GM18861 (cell line): ENCODE measurements around the gene PKD1.

Source experiments
- ATAC-seq: cut with Tn5 transposase; IDR thresholded peaks from one replicate; pipeline ENCODE4 v1.9.1; 2021; ENCODE audit not compliant: unreplicated experiment

PKD1 gene

DNA sequence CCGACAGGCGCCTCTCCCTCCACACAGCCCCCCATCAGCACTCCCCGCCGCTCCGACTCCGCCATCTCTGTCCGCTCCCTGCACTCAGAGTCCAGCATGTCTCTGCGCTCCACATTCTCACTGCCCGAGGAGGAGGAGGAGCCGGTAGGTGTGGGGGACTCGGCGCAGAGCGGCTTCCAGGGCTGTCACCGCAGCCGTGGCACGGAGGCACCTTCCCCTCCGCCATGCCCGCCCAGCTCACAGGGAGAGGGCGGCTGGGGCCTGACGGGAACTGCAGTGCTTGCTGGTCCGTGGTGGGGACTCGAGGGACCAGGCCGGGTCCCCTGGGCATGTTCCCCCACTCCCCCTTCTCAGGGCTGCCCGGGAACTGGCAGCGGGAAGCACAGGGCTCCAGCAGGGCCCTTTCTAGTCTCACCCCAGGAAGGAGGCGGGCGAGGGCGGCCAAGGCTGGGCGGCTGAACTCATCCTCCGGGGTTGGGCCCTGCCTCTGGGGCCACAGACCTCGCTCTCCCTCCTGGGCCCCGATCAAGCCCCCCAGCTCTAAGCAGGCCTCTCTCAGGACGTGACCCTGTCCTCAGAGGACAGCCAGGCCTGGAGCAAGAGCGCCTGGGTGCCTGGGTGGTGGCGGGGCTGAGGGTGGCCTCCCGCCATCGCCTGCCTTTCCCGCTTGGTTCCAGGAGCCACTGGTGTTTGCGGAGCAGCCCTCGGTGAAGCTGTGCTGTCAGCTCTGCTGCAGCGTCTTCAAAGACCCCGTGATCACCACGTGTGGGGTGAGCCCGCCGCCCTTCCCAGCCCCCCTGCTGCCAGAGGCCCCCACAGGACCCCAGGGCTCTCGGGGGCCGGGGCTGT lies 35.1 kb upstream of the PKD1 start:
- no peak for ATAC-seq

DNA sequence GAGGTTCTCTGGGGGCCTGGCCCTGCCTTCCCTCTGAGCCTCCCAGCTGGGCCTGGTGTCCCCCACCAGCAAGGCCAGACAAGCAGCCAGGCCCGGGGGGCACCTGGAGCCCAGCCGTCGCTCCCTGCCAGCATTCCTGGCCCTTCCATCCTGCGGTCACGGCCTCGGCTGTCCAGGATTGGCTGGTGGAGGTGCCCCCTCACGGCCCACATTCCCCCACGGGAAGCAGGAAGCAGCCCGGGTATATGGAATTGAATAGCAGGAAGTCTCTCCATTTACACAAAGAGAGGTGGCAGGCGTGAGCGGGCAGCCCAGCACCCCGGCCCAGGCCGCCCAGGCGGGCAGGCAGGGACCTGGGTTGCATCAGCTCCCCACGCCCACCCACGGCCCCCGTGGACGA lies 34.4 kb upstream of the PKD1 start:
- ATAC-seq = no peak

DNA sequence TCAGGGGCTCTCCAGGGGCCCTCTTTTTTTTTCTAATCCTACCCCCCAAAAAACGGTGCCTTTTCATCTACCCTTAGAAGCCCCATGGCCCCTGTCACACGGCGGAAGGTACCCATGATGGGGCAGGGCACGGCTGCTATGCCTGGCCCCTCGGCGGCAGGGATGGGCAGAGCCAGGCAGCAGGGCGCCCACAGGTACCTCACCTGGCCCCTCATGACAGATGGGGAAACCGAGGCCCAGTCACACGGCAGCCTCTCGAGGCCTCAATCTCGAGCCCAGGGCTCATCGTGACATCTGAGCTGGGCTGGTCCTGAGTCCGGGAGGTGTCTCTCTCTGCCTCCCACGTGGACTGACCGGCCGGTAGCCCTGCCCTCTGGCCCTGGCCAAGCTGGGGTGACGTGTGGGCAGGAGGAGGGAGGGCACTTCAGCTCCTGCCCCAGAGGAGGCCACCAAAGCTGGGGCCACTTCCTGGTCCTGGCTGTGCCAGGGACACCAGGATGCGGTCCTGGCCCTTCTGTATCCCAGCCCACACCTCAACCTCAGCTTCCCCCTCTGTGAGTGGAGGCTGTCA lies 31.5 kb upstream of the PKD1 start:
- ATAC-seq = no peak

DNA sequence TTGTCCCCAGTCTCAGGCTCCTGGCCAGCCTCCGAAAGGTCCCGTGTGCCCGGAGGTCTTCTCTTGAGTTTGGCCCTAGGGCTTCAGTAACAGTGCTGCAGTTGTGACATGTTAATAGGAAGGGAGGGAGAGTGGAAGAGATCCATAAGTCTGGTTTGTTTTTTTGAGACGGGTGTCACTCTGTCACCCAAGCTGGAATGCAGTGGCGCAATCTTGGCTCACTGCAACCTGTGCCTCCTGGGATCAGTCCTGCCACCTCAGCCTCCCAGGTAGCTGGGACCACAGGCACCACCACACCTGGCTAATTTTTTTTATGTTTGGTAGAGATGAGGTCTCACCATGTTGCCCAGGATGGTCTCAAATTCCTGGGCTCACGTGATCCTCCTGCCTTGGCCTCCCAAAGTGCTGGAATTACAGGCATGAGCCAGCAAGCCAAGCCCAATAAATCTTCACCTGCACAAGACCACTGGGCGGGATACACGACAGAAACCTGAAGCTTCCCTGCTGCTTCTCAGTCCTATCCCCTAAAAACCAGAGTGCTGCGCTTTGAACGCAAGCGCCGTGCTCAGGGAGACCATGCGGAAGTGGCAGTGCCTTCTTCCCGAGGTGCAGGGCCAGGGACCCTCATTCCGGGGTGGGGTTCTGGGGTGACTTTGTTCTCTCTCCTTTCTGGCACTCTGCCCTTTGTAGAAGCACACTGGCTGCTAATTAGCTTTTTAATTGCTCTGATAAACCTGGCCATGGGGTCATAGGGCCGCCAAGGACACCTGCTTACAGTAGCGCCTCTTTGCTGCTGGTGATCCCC lies 30.8 kb upstream of the PKD1 start:
- ATAC-seq = no peak

DNA sequence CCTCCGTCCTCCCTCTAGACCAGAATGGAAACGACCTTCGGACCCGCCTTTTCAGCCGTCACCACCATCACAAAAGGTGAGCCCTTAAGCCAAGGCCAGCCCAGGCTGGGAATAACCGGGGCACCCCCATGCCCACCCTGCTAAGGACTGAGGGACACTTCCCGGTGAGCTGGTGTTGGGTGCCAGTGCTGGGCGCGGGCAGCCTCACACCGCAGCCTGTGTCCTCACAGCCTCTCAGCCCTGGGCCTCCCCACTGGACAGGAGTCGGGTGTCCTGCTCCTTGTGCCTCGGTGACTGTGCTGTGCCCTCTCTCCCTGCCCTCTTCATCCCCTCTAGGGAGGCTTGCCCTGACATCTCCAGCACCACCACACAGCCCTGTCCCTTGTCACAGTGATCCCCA lies 30.2 kb upstream of the PKD1 start:
- ATAC-seq = no peak

DNA sequence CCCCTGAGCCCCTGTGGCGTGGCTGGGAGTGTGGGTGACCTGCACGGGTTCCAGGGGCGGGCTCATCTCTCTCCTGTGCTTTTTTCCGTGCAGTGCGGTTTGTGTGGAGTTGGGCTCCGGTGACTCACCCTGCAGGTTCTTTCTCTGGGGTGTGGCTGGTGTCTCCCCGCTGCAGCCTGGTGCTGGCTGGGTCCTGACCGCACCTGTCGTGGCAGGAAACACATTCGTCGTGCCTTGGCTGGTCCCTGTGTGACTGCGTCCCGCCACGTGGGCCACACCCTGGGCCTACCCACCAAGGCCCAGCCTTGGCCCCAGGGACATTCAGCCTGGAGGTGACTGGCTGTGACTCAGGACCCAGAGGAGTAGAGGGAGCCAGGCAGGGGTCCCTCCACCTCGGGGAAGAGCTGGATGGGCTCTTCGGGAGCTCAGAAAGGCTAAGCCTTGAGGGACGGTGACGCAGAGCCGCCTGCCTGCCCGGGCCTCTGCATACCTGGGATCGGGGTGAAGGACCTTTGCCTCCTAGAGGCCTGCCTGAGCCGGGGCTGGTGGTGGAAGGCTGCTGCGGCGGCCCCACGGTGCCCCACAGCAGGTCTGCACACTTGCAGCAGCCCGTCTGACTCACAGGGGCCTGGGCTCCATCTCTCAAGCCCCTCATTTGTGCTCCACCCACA lies 27.6 kb upstream of the PKD1 start:
- no peak for ATAC-seq

DNA sequence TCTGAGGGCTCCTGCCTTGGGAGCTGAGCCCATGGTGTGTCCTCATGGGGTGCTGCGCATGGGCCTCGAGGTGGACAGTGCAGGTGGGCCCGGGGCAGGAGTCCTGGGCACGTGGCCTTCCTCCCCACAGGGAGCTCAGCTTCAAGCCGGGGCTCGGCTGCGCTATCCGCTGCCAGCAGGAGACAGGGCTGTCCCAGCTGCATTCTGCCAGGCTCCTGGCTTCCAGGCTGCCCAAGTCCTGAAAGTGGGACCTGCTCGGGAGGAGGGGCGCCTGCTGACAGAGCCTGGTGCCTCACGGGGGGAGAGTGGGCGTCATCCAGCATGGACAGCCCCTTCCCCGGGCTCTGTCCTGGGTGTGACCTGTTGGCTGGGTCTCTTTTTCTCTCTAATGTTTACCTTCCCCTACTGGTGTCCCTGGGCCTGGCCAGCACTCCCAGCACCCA lies 27.0 kb upstream of the PKD1 start:
- no peak for ATAC-seq

DNA sequence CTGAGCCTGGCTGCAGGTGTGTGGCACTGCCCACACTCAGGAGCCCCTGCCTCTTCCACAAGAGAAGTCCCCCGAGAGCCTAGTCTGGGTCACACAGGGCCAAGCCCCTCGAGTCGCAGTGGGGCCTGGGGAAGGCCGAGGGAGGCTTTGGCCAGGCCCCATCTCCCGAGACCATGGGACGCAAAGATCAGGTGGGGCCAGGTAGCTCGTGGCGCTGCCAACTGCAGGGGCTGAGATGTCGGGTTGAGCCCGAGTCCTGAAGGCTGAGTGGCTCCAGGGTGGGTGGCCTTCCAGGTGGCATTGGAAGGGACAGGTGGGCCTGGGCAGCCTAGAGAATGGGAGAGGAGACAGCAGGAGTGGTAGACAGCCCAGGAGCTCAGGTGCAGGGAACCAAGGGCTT lies 26.2 kb upstream of the PKD1 start:
- no peak for ATAC-seq

DNA sequence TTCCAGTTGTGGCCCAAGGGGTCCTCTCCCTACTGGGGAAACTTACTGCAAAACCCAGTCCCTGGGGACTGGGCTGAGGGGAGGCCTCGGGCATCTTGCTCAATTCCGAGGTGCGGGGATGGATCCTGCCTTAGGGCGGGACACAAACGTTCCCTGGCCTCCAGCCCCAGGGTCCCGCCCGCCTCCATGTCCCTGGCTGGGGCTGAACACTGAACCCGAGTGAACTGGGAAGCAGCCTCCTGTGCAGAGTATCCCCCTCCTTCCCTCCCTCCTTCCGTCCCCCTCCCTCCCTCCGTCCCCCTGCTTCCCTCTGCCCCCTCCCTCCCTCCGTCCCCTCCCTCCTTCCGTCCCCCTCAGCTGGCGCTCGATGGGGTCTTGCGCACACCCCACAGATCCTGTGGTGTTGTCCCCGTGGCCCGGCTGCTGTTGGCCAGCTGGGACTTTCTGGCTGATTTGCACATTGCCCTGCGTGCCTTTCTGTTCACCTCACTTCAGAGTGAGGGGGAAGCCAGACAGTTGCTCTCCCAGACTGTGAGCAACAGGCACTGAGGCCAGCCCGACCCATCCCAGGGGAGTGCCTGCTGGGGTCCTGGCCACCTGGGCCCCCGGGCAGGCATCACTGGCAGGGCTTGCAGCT lies 25.3 kb upstream of the PKD1 start:
- ATAC-seq = no peak

DNA sequence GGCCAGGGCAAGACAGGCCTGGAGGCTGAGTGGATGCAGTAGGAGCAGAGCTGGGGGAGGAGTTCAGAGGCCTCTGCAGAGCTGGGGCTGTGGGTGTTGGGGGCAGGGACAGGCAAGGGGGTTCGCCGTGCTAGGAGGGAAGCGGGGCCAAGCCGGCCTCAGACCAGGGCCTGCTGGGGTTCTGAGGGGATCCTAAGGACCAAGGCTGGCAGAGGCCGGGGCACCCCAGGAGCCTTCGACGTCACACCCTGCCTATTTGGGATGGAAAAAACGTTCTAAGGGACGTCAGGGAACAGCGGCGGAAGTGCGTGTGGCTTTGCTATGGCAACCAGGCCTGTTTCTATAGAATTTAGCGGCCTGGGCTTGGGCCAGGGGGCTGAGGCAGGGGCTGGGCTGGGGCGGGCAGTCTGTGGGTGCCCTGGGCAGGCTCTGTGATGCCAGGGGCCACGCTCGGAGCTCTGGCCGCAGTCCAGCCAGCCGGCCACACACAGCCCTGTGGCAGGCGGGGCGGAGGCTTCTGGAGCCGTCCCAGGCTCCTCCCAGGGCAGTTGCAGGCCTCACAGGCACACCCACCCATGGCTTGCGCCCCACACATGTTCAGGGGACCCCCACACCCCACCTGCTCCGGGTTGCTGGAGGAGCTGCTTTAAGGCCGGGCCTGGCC lies 23.6 kb upstream of the PKD1 start:
- ATAC-seq = no peak

DNA sequence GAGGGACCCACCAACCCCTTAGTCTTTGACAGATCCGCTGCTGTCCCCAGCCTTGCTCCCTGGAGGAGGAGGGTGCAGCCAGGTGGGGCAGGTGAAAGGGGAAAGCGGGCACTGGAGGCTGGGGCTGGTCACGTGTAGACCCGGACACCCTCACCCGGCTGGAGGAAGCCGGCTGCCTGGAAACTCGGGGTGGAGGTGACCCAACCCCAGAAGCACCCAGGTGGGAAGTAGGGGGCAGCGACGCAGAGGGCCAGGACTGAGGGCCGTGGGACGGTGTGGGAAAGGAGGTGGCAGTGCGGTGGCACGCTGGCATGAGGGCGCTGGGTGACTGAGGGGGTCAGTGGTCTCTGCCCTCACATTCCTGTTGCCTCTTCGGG lies 22.6 kb upstream of the PKD1 start:
- no peak for ATAC-seq

DNA sequence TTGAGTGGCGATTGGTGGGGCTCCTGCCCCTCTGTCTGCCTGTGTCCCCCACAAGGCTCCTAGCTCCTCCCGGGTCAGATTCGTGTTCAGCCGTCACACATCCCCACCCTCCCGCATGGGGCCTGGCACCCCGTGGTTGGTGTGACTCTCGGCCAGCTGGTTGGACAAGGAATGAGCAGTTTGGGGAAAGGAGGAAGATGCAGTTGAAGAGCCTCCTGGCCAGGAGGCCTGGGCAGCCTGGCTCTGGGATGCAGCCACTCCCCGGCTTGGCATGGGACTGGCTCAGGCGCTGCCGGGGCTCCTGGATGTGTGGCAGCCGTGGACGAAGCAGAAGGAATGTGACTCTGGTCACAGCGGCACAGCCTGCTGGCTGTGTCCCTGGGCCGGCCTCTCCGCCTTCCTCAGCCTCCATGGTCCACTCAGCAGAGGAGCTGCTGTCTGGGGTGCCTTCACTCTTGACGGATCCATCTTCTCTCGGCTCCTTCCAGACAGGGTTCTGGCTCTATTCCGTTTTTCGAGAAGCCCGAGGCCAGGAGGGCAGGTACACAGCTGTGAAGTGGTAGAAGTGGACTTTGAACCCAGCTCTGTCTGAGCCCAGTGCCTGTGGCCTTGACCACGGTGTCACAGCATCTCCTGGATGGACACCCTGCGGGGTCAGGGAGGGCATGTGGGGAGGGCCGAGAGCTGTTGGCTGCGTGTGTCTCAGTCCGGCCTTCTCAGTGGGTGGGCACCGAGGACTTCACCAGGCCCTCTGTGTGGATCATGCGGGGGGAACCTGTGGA lies 22.0 kb upstream of the PKD1 start:
- ATAC-seq = no peak

DNA sequence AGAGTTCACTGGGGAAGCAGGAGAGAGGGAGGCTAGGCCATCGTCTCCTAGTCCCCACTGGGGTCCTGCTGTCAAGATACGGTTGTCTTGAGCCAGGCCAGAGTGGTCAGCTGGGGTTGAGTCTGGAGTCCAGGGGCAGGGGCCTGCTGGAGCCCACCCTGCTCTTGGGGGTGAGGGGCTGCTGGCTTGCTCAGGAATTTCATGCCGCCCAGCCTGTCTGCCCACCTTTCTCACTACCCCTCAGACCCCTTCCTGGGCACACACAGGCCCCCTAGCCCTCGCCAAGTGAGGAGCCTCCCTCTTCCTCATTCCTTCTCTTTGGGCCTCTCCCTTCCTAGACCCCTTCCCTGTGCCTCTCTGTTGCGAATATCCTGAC lies 21.1 kb upstream of the PKD1 start:
- ATAC-seq = no peak

DNA sequence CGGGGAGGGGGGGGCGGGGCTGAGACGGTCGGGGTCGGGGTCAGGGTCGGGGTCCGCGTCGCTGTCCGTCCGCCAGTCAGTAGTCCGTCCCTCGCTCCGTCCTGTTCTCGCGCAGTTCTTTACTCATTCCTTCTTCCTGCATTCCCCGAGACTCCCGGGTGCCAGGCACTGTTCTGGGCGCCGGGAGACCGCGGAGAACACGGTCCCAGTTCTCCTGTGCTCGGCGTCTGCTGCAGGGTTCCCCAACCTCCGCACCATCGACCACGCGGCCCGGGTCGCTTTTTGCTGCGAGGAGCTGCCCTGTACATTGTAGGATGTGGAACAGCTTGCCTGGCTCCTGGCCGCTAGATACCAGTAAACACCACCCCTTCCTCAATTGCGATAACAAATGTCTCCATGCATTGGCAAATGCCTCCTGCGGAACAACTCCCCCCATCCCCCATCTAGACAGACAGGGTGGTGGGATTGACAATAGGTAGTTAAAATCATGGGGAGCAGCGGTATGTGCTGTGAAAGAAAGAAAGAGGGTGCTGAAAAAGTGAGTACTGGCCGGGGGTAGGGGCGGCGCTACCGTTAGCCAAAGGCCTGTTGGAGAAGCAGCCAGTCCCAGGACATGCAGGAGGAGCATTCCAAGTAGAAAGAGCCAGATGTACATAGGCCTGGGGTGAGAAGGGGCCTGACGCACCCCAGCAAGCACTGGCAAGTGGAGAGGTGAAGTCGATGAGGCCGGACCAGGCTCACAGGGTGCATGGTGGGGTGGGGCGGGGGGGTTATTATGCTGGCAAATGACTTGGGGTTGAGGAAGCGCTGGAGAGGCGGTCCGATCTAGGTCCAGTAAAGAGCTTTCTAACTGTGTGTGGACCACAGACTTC lies 20.5 kb upstream of the PKD1 start:
- no peak for ATAC-seq

DNA sequence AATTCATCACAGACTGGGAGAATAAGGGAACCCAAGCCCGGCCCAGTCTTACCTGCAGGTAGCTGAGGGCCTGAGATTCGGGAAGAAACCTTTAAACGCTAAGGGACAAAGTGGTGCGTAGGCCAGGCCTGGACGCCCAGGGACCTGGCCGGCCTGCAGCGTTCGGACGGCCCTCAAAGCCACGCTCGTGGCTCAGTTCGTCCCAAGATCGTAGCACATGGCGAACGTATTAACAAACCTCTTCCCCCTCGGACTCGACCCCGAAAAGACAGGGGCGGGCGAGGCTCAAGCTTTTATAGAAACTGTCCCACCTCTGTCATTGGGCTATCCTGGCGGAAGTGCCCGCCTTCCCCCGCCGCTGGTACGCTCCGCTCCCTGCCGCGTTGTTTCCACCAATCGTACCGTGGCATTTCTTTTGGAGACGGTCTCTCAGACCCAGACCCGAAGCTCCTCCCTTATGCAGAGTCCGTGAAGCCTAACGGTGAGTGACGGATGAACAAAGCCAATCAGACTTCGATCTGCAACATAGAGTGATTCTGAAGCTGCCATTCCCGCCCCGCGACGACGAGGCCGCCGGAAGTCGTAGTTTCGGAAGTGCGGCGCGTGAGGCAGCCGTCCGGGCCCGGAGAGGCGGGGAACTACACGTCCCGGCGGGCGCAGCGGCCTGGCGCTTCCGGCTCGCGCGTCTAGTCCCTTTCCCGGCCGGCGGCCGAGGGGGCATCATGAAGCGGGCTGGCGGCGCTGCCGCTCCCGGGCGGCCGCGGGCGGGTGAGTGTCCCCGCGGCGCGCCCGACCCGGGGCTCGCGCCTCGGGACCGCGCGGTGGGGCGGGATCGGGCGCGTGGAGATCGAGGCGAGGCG lies 19.6 kb upstream of the PKD1 start, which contains the start of gene TRAF7:
Gene TRAF7 (plus strand): TSS at position 692 of the 860 bp plus-strand sequence. CDS start 8,139 bp downstream, outside the sequence.
- peak; percentile 83 for ATAC-seq

DNA sequence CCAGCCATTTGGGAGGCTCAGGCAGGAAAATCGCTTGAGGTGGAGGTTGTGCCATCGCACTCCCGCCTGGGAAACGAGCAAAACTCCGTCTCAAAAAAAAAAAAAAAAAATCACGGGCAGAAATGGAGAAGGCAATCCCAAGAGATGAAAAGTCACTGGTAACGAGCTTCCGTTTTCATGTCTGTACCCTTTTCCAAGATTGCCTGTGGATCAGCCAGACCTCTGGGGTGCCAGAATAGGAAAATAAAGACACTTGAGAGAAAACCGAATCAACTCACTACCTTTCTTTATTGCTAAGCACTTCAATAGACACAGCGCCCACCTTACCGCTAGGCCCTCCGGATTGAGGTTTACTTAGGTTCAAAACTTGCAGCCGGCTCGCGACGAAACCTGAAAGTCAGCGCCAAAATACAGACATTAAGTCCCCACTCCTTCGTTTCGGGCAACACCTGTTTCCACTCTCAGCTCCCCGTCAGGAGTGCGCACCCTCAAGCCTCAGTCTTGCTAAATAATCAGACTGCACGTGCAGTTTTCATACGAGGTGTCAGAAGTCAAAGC lies 18.9 kb upstream of the PKD1 start:
- ATAC-seq = no peak
